PC-9 (cell line): ENCODE results near the gene LACRT. TPM values are rescaled to one million over a fixed set of nuclear protein-coding genes. Genes with fewer than 3 reads are reported as not detected.

Source experiments
- BruUV-seq: library from RNA; stranded (reverse); fragments of 400-500 nt; replicated peaks from 2 replicates; lab custom pipeline; 2021; lab: Mats Ljungman, UMichigan
- CTCF ChIA-PET: fragments of 300-600 bp; sonication (Branson Sonifier 250); formaldehyde crosslinking; loops from one replicate; lab custom pipeline; 2022; ENCODE audit warnings: antibody characterized with exemption; lab: Charles Lee
- POLR2A ChIA-PET: fragments of 300-600 bp; sonication (Branson Sonifier 250); formaldehyde crosslinking; loops from one replicate; lab custom pipeline; 2022; ENCODE audit warnings: antibody characterized with exemption; ENCODE audit not compliant: unreplicated experiment; lab: Charles Lee
- DNase-seq, 2 experiments: peaks; one replicate each; pipeline versions ENCODE4 v3.0.0 to v3.0.0-alpha.2; 2015 to 2022; ENCODE audit warnings: mixed read lengths in 1 of 2
- H2AFZ ChIP-seq: fragments of 200-600 bp; sonication (generic); 2 replicates; pipeline ENCODE4 v1.8.1; 2017; ENCODE audit warnings: antibody characterized with exemption
- H3F3A ChIP-seq: fragments of 200-600 bp; sonication (generic); 2 replicates; pipeline ENCODE4 v1.8.1; 2017; ENCODE audit warnings: antibody characterized with exemption, mild to moderate bottlenecking, low read depth; ENCODE audit not compliant: insufficient read depth
- H3K27ac ChIP-seq: fragments of 200-600 bp; sonication (generic); 2 replicates; pipeline ENCODE4 v1.6.1; 2016; ENCODE audit warnings: mixed run types
- H3K27me3 ChIP-seq: fragments of 200-600 bp; sonication (generic); 2 replicates; pipeline ENCODE4 v1.6.1; 2016; ENCODE audit warnings: low read depth, mixed run types; ENCODE audit not compliant: insufficient read depth
- H3K36me3 ChIP-seq: fragments of 200-600 bp; sonication (generic); 2 replicates; pipeline ENCODE4 v1.6.1; 2016; ENCODE audit warnings: low read depth, mixed run types
- H3K4me1 ChIP-seq: fragments of 200-600 bp; sonication (generic); replicated peaks from 2 replicates; pipeline ENCODE4 v1.6.1; 2016; ENCODE audit warnings: mixed run types; ENCODE audit not compliant: insufficient read depth
- H3K4me2 ChIP-seq: fragments of 200-600 bp; sonication (generic); 2 replicates; pipeline ENCODE4 v1.6.1; 2017; ENCODE audit warnings: mixed run types
- H3K4me3 ChIP-seq: fragments of 200-600 bp; sonication (generic); 2 replicates; pipeline ENCODE4 v1.6.1; 2016; ENCODE audit warnings: mixed run types
- H3K79me2 ChIP-seq: fragments of 200-600 bp; sonication (generic); 2 replicates; pipeline ENCODE4 v1.6.1; 2017; ENCODE audit warnings: low read depth, mixed run types
- H3K9me2 ChIP-seq: fragments of 200-600 bp; sonication (generic); 2 replicates; pipeline ENCODE4 v1.8.1; 2017; ENCODE audit warnings: mild to moderate bottlenecking; ENCODE audit not compliant: insufficient read depth
- H3K9me3 ChIP-seq: fragments of 200-600 bp; sonication (generic); 2 replicates; pipeline ENCODE4 v1.8.1; 2016; ENCODE audit warnings: low read depth; ENCODE audit not compliant: insufficient read depth
- H4K20me1 ChIP-seq: fragments of 200-600 bp; sonication (generic); 2 replicates; pipeline ENCODE4 v1.8.1; 2017; ENCODE audit not compliant: insufficient read depth
- CTCF ChIP-seq: fragments of 200-600 bp; sonication (generic); conservative IDR thresholded peaks from 2 replicates; pipeline ENCODE4 v1.6.1; 2017; ENCODE audit warnings: mixed run types, antibody characterized with exemption, mild to moderate bottlenecking, moderate library complexity
- EZH2 ChIP-seq: fragments of 200-600 bp; sonication (generic); IDR thresholded peaks from 2 replicates; pipeline ENCODE4 v1.8.0; 2017; ENCODE audit warnings: antibody characterized with exemption, low read depth
- intact Hi-C: fragments of 100-400 bp; cut with micrococcal nuclease; formaldehyde crosslinking; loops from one replicate; pipeline ENCODE4 v1.10.0; 2022; ENCODE audit not compliant: unreplicated experiment
- total RNA-seq: library from RNA; stranded (reverse); gene quantifications from 2 replicates; pipeline ENCODE4 v1.2.3, GENCODE V29; 2021

LACRT gene
- total RNA-seq, 1 experiment from 2014 or later = not detected

- ChIA-PET POLR2A (no interaction called here), CTCF (no interaction called here)
- Histone ChIP-seq H3K27me3 (peaks cover 21% of the 10 kb centered on the region; the same call in 1 of the 2 replicates), H4K20me1 (no peaks in the 10 kb centered on the region), H2AFZ (no peak overlapping the region), H3K9me2 (no peaks in the 10 kb centered on the region), H3K79me2 (no peaks in the 10 kb centered on the region), H3K9me3 (no peaks in the 10 kb centered on the region), H3F3A (no peaks in the 10 kb centered on the region), H3K4me3 (no peak overlapping the region), H3K27ac (no peak overlapping the region), H3K4me1 (no peaks in the 10 kb centered on the region), H3K4me2 (no peak overlapping the region), H3K36me3 (no peaks in the 10 kb centered on the region)
- peak; percentile 44 for DNase-seq
- no TSS peak for BruUV-seq
- TF ChIP-seq CTCF (peak; percentile 78), EZH2 (no peak)
- intact Hi-C loops = loop anchor here (10.0 kb wide), 1 partner anchor 352 kb away; no protein-coding TSS in a partner anchor
Observed at GRCh38 chr12:54603173-54603814, 31.4 kb downstream of the LACRT start.

DNA sequence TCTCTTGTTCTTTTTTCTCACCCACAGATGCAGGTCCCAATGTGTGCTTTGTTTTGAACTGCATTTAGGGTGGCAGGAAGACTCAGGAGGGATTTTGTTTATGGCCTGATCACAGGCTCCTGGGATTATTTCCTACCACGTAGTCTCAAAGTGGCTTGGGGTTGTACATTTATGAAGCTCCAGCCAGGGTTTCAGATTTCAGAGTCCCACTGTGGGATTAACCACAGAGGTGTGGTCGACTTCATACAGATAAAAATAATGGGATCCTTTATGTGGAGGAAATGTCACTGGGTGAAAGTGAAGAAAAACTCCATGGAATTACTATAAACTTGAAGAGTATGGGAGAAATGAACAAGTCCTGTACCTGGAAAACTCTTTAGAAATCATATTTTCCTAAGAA lies 32.0 kb downstream of the LACRT start:
- intact Hi-C loops = loop anchor here (10.0 kb wide), 1 partner anchor 352 kb away; no protein-coding TSS in a partner anchor
- CTCF ChIA-PET = no interaction called here

GRCh38 chr12:54601841-54602240 lies 32.9 kb downstream of the LACRT start:
- H3K27ac ChIP-seq = no peak overlapping the region
- DNase-seq = no peak
- H3K36me3 ChIP-seq = no peaks in the 10 kb centered on the region
- no peaks in the 10 kb centered on the region for H3K9me2 ChIP-seq
- H3K4me1 ChIP-seq = no peaks in the 10 kb centered on the region
- no peaks in the 10 kb centered on the region for H4K20me1 ChIP-seq
- no peak overlapping the region for H3K4me2 ChIP-seq
- TF ChIP-seq CTCF (no peak), EZH2 (no peak)
- H3K27me3 ChIP-seq = peaks cover 26% of the 10 kb centered on the region; the same call in 1 of the 2 replicates
- intact Hi-C loops = loop anchor here (10.0 kb wide), 1 partner anchor 353 kb away; no protein-coding TSS in a partner anchor
- BruUV-seq = no TSS peak
- H3K9me3 ChIP-seq = no peaks in the 10 kb centered on the region
- H3F3A ChIP-seq = no peaks in the 10 kb centered on the region
- ChIA-PET CTCF (no interaction called here), POLR2A (no interaction called here)
- no peak overlapping the region for H3K4me3 ChIP-seq
- H2AFZ ChIP-seq = no peak overlapping the region
- H3K79me2 ChIP-seq = no peaks in the 10 kb centered on the region

More for the DNA sequence above, 32.0 kb downstream of the LACRT start:
- Histone ChIP-seq H3K27ac (no peak overlapping the region), H3K79me2 (no peaks in the 10 kb centered on the region), H3K4me1 (no peaks in the 10 kb centered on the region), H4K20me1 (no peaks in the 10 kb centered on the region), H3K9me2 (no peaks in the 10 kb centered on the region), H3K4me3 (no peak overlapping the region), H2AFZ (no peak overlapping the region), H3K4me2 (no peak overlapping the region), H3F3A (no peaks in the 10 kb centered on the region), H3K27me3 (peaks cover 23% of the 10 kb centered on the region; the same call in 1 of the 2 replicates), H3K36me3 (no peaks in the 10 kb centered on the region), H3K9me3 (no peaks in the 10 kb centered on the region)
- POLR2A ChIA-PET = no interaction called here
- DNase-seq = no peak
- BruUV-seq = no TSS peak
- TF ChIP-seq EZH2 = no peak
- no peak for TF ChIP-seq CTCF
